B cell (primary cell): ENCODE measurements around the gene ISG15. TPM values are rescaled to one million over a fixed set of nuclear protein-coding genes. Genes with fewer than 3 reads are reported as not detected.

Experiments used
- ATAC-seq: fragments of 200-7000 bp; cut with Tn5 transposase; one replicate; pipeline ENCODE4 v1.10.0; 2021; ENCODE audit warnings: low read depth, mild to moderate bottlenecking, moderate number of reproducible peaks, moderate library complexity
- CTCF ChIA-PET: fragments of 350-600 bp; sonication (Branson Sonifier 250); formaldehyde crosslinking; loops from one replicate; lab custom pipeline; 2021; ENCODE audit warnings: antibody characterized with exemption, inconsistent platforms; lab: Charles Lee
- POLR2A ChIA-PET: fragments of 350-600 bp; sonication (Branson Sonifier 250); formaldehyde crosslinking; loops from one replicate; lab custom pipeline; 2021; ENCODE audit warnings: antibody characterized with exemption; lab: Charles Lee
- DNase-seq: peaks from one replicate; pipeline ENCODE4 v3.0.0; 2013
- H2AFZ ChIP-seq: 2 replicates; pipeline ENCODE4 v1.6.1; 2012; ENCODE audit warnings: mild to moderate bottlenecking, low read depth, low read length; ENCODE audit not compliant: insufficient read depth, poor library complexity, severe bottlenecking
- H3K27ac ChIP-seq, 2 donors: 1 replicate in 1 of 2; 2 replicates in 1 of 2; pipeline ENCODE4 v1.5.1; 2012 to 2013; ENCODE audit warnings: low read length in 2 of 2, mild to moderate bottlenecking in 2 of 2, moderate library complexity in 1 of 2
- H3K27me3 ChIP-seq, 4 experiments: fragments of 200-600 bp in 1 of 4; sonication (generic) in 1 of 4; replicated peaks in 1 of 4; 1 replicate in 2 of 4; 2 replicates in 2 of 4; pipeline versions ENCODE4 v1.6.1 to v1.7.0; 2013 to 2016; ENCODE audit warnings: low read length in 3 of 4, mild to moderate bottlenecking in 2 of 4, mixed read lengths in 1 of 4, moderate library complexity in 1 of 4; ENCODE audit not compliant: insufficient read depth in 4 of 4, control insufficient read depth in 3 of 4; ENCODE audit errors: control extremely low read depth in 1 of 4
- H3K36me3 ChIP-seq, 2 experiments: replicated peaks in 1 of 2; 1 replicate in 1 of 2; 2 replicates in 1 of 2; pipeline versions ENCODE4 v1.6.1 to v1.7.1; 2013; ENCODE audit warnings: low read length in 1 of 2; ENCODE audit not compliant: insufficient read depth in 2 of 2, control insufficient read depth in 1 of 2; ENCODE audit errors: control extremely low read depth in 1 of 2, extremely low read depth in 1 of 2
- H3K4me1 ChIP-seq, 2 donors: fragments of 200-600 bp in 1 of 2; sonication (generic) in 1 of 2; 1 replicate in 1 of 2; 2 replicates in 1 of 2; pipeline versions ENCODE4 v1.5.1 to v1.6.1; 2013 to 2017; ENCODE audit warnings: low read length in 2 of 2; ENCODE audit not compliant: control insufficient read depth in 2 of 2, insufficient read depth in 2 of 2
- H3K4me2 ChIP-seq: replicated peaks from 2 replicates; pipeline ENCODE3; 2012; ENCODE audit warnings: mild to moderate bottlenecking, low read depth, low read length; ENCODE audit not compliant: poor library complexity, severe bottlenecking
- H3K4me3 ChIP-seq, 5 experiments: fragments of 200-600 bp in 1 of 5; sonication (generic) in 1 of 5; 1 replicate in 3 of 5; 2 replicates in 2 of 5; pipeline versions ENCODE4 v1.5.1 to v1.7.0; 2011 to 2016; ENCODE audit warnings: low read length in 4 of 5, mild to moderate bottlenecking in 4 of 5, low read depth in 2 of 5, control low read depth in 1 of 5, moderate library complexity in 1 of 5; ENCODE audit not compliant: insufficient read depth in 1 of 5; ENCODE audit errors: control extremely low read depth in 1 of 5, extremely low read depth in 1 of 5
- H3K79me2 ChIP-seq: fragments of 200-600 bp; sonication (generic); one replicate; pipeline ENCODE4 v1.6.0; 2016; ENCODE audit warnings: low read length; ENCODE audit not compliant: control insufficient read depth, insufficient read depth
- H3K9ac ChIP-seq: fragments of 200-600 bp; sonication (generic); 2 replicates; pipeline ENCODE4 v1.6.1; 2017; ENCODE audit warnings: mild to moderate bottlenecking, low read length, moderate library complexity
- H3K9me3 ChIP-seq, 3 donors: one replicate each; pipeline versions ENCODE4 v1.6.1 to v1.7.1; 2013; ENCODE audit warnings: low read length in 2 of 3; ENCODE audit not compliant: control insufficient read depth in 2 of 3, insufficient read depth in 1 of 3; ENCODE audit errors: control extremely low read depth in 1 of 3
- H4K20me1 ChIP-seq: 2 replicates; pipeline ENCODE4 v1.6.0; 2012; ENCODE audit warnings: mild to moderate bottlenecking, low read length; ENCODE audit not compliant: insufficient read depth, control insufficient read depth, poor library complexity, severe bottlenecking
- H3K27ac Mint-ChIP-seq: one replicate; pipeline ENCODE4 v1.8.0; 2021; ENCODE audit warnings: mixed read lengths
- H3K27me3 Mint-ChIP-seq: one replicate; pipeline ENCODE4 v1.8.0; 2021; ENCODE audit warnings: mixed read lengths
- H3K4me1 Mint-ChIP-seq: one replicate; pipeline ENCODE4 v1.8.0; 2021; ENCODE audit warnings: mixed read lengths
- H3K4me3 Mint-ChIP-seq: one replicate; pipeline ENCODE4 v1.8.0; 2021; ENCODE audit warnings: mixed read lengths
- H3K9me3 Mint-ChIP-seq: one replicate; pipeline ENCODE4 v1.8.0; 2022; ENCODE audit warnings: mixed read lengths; ENCODE audit not compliant: insufficient read depth
- CTCF ChIP-seq: fragments of 200-600 bp; IDR thresholded peaks from one replicate; pipeline ENCODE4 v1.8.0; 2022; ENCODE audit warnings: antibody characterized with exemption, mild to moderate bottlenecking
- EZH2 ChIP-seq: IDR thresholded peaks from 2 replicates; pipeline ENCODE4 v1.6.1; 2012; ENCODE audit warnings: borderline replicate concordance, low read depth, mild to moderate bottlenecking, moderate library complexity, low read length; ENCODE audit not compliant: insufficient read depth, poor library complexity, severe bottlenecking
- WGBS: methylation state at CpG from one replicate; pipeline ENCODE4 v1.1.5; 2013; ENCODE audit warnings: missing lambda C conversion rate; ENCODE audit not compliant: insufficient coverage; 5-methylcytosine and 5-hydroxymethylcytosine counted together
- intact Hi-C: fragments of 100-400 bp; cut with micrococcal nuclease; formaldehyde crosslinking; loops from one replicate; pipeline ENCODE4 v1.10.0; 2022
- polyA plus RNA-seq: library from polyadenylated mRNA; depleted of rRNA; stranded (reverse); fragments of >200 nt; gene quantifications from 2 replicates; pipeline ENCODE4 v1.2.3, GENCODE V29; 2012
- total RNA-seq, 2 donors: library from RNA; stranded (reverse); fragments of 120-200 nt in 1 of 2; gene quantifications; 1 replicate in 1 of 2; 2 replicates in 1 of 2; pipeline versions ENCODE4 v1.2.3 to v1.2.4, GENCODE V29; 2013 to 2022

The ISG15 gene
- total and polyA plus RNA-seq, 2 donors (not counting 1 experiment from before 2014, with no cell fraction given), result 28.3 to 91.4 TPM

- no peak overlapping the region for H3K4me3 ChIP-seq
- peaks cover 0 to 13% (median 3%) of the 10 kb centered on the region in 4 experiments for H3K27me3 ChIP-seq
- H4K20me1 ChIP-seq, result no peaks in the 10 kb centered on the region
- no peak overlapping the region for H3K27ac ChIP-seq
- Mint-ChIP-seq H3K4me1 (peaks cover 6% of the 10 kb centered on the region), H3K9me3 (no peaks in the 10 kb centered on the region), H3K27ac (no peak overlapping the region), H3K4me3 (no peak overlapping the region), H3K27me3 (peaks cover 7% of the 10 kb centered on the region)
- H3K4me2 ChIP-seq, result no peak overlapping the region
- no peaks in the 10 kb centered on the region for H3K36me3 ChIP-seq
- intact Hi-C loops, result no loop called here
- TF ChIP-seq EZH2 (no peak), CTCF (no peak)
- ChIA-PET POLR2A (no interaction called here), CTCF (interaction anchor here (0.7 kb wide), 1 partner anchor 13 kb away, joined by 3 read pairs; no protein-coding TSS in a partner anchor)
- no peak overlapping the region for H3K9ac ChIP-seq
- H3K4me1 ChIP-seq, result peaks cover 4 to 7% of the 10 kb centered on the region in 2 donors
- ATAC-seq (no peak), DNase-seq (no peak)
- peaks cover 0 to under 1% (median 0%) of the 10 kb centered on the region in 3 donors for H3K9me3 ChIP-seq
- 94% methylated on average over 15 of the region's 18 CpGs for WGBS
- no peaks in the 10 kb centered on the region for H3K79me2 ChIP-seq
- H2AFZ ChIP-seq, result no peak overlapping the region
These were observed 40.4 kb downstream of the ISG15 start for GRCh38 chr1:1053682-1054081.

DNA sequence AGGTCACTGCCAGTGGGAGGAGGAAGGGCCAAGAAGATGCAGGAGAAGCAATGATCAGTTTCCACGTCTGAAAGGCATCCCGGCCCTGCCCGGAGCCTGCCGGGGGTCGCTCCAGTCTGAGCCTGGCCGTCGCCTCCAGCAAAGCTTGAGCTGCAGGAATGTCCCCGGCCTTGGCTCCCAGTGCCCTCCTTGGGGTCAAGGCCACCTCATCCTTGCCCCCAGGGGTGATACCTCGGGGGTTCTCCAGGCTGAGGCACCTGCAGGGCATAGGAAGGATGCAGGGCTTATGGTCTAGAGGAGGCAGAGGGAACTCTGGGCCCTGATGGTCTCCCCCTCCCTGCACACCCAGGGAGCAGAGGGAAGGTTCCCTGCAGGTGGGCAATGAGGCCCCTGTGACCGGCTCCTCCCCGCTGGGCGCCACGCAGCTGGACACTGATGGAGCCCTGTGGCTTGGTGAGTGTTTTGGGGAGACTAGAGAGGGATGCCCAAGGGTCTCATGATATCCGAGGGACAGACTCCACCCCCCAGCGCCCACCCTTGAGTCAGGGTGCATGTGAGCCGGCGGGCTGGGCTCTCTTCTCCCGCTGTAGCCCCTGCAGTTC is 40.9 kb downstream of the ISG15 start:
- Mint-ChIP-seq H3K4me1 (peaks cover 6% of the 10 kb centered on the region), H3K4me3 (no peak overlapping the region), H3K27ac (no peak overlapping the region), H3K9me3 (no peaks in the 10 kb centered on the region), H3K27me3 (peaks cover 7% of the 10 kb centered on the region)
- Histone ChIP-seq H3K4me1 (peaks cover 9 to 11% of the 10 kb centered on the region in 2 donors), H3K79me2 (no peaks in the 10 kb centered on the region), H2AFZ (no peak overlapping the region), H3K9me3 (peaks cover 0 to 5% (median 0%) of the 10 kb centered on the region in 3 donors), H3K27ac (no peak overlapping the region), H4K20me1 (no peaks in the 10 kb centered on the region), H3K27me3 (peaks cover 0 to 16% (median 4%) of the 10 kb centered on the region in 4 experiments), H3K36me3 (no peaks in the 10 kb centered on the region), H3K4me3 (no peak overlapping the region), H3K9ac (no peak overlapping the region), H3K4me2 (no peak overlapping the region)
- CTCF ChIA-PET, result interaction anchor here (0.7 kb wide), 1 partner anchor 13 kb away, joined by 3 read pairs; no protein-coding TSS in a partner anchor
- intact Hi-C loops, result no loop called here
- POLR2A ChIA-PET, result no interaction called here
- DNase-seq (no peak), ATAC-seq (no peak)
- 95% methylated on average over 17 of the region's 18 CpGs for WGBS
- TF ChIP-seq EZH2, result no peak
- TF ChIP-seq CTCF, result no peak
